ENCODE results near the gene SHB. TPM values are rescaled to one million over a fixed set of nuclear protein-coding genes. Genes with fewer than 3 reads are reported as not detected.

The SHB gene
- total RNA-seq, 1 donor from 2014 or later, result 22.5 TPM

DNA sequence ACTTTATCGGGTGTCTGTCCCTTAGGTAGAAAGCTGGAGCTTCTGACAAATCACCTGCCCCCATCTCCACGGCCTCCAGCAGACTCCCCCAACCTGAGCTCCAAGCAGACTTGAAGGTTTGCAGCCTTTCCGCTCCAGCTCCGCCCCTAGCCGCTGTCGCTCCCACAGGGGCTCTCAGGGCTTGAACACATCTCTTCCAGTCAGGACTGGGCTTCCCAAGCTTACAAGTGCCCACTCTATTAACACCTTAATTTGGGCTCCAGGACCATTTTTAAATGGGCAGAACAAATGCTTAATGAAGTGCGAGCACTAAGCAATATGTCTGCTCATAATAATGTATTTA is 147.9 kb downstream of the SHB start:
- peaks cover 8% of the 10 kb centered on the region for H3K4me1 Mint-ChIP-seq (ENCODE audit: low read depth)
- no peak overlapping the region for H3K27ac Mint-ChIP-seq
- H3K36me3 Mint-ChIP-seq (ENCODE audit: insufficient read depth), result peaks cover 4% of the 10 kb centered on the region
- TF ChIP-seq, protein P1, sequence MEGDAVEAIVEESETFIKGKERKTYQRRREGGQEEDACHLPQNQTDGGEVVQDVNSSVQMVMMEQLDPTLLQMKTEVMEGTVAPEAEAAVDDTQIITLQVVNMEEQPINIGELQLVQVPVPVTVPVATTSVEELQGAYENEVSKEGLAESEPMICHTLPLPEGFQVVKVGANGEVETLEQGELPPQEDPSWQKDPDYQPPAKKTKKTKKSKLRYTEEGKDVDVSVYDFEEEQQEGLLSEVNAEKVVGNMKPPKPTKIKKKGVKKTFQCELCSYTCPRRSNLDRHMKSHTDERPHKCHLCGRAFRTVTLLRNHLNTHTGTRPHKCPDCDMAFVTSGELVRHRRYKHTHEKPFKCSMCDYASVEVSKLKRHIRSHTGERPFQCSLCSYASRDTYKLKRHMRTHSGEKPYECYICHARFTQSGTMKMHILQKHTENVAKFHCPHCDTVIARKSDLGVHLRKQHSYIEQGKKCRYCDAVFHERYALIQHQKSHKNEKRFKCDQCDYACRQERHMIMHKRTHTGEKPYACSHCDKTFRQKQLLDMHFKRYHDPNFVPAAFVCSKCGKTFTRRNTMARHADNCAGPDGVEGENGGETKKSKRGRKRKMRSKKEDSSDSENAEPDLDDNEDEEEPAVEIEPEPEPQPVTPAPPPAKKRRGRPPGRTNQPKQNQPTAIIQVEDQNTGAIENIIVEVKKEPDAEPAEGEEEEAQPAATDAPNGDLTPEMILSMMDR (IDR thresholded peaks at IDR 0.05; ENCODE audit: unreplicated experiment), result no peak
- H3K9me3 Mint-ChIP-seq (ENCODE audit: low read depth), result no peaks in the 10 kb centered on the region
- no peaks in the 10 kb centered on the region for H3K27me3 Mint-ChIP-seq
- no peak overlapping the region for H3K4me3 Mint-ChIP-seq (ENCODE audit: low read depth)
- DNase-seq (ENCODE audit: low spot score, unreplicated experiment), result no peak

DNA sequence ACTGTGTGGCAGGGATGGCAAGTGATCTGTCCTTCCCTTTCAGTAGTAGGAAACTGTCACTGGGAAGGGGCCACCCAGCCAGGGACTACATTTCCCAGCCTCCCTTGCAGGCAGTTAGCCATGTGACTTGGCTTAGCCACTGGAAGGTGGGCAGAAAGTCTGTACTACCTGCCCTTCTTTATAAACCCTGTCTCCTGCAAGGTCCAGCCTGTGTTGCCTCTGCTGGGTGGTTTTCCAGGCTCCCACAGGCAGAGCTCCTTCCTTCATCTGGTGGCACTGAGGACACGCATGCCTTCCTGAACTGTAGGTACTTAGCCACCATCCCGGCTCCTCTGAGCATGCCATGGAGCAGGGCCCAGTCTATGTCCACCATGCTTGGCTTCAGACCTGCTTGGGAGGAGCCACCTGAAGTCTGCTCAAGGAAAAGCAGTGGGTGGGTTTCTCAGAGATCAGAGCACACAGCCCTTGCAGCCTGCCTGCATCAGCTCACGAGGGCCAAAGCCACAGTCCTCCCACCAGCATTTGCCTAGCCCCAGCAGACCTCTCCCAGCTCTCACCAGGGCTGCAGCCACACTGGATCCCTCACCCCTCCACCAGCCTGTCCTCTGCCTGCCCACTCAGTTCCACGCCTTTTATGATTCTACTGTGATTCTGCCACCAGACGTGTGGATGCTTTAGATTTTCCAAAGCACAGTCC is 148.4 kb downstream of the SHB start:
- peaks cover 4% of the 10 kb centered on the region for H3K36me3 Mint-ChIP-seq (ENCODE audit: insufficient read depth)
- no peaks in the 10 kb centered on the region for H3K9me3 Mint-ChIP-seq (ENCODE audit: low read depth)
- peaks cover 8% of the 10 kb centered on the region for H3K4me1 Mint-ChIP-seq (ENCODE audit: low read depth)
- H3K27ac Mint-ChIP-seq, result no peak overlapping the region
- H3K27me3 Mint-ChIP-seq, result no peaks in the 10 kb centered on the region
- no peak overlapping the region for H3K4me3 Mint-ChIP-seq (ENCODE audit: low read depth)
- DNase-seq (ENCODE audit: low spot score, unreplicated experiment), result no peak
- TF ChIP-seq, protein P1 (IDR thresholded peaks at IDR 0.05; ENCODE audit: unreplicated experiment), result no peak

DNA sequence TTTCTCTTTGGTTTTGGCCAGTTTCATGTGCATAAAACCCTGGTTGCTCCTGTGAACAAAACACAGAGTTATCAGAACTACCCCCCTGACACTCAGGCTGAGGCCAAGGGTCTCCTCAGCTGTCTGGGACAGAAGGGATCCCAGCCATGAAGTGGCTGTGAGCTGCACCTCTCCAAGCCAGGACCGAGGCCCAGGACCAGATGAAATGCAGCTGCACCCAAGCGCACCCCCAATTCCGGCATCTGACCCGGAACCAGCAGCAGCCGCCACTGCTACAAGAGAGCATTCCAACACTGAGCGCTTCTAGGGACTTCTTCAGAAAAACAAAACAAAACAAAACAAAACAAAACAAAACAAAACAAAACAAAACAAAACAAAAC is 149.1 kb downstream of the SHB start:
- Mint-ChIP-seq H3K4me3 (ENCODE audit: low read depth) (no peak overlapping the region), H3K27me3 (no peaks in the 10 kb centered on the region), H3K9me3 (ENCODE audit: low read depth) (no peaks in the 10 kb centered on the region), H3K27ac (no peak overlapping the region), H3K4me1 (ENCODE audit: low read depth) (peaks cover 8% of the 10 kb centered on the region), H3K36me3 (ENCODE audit: insufficient read depth) (peaks cover 4% of the 10 kb centered on the region)
- TF ChIP-seq, protein P1 (IDR thresholded peaks at IDR 0.05; ENCODE audit: unreplicated experiment), result no peak
- DNase-seq (ENCODE audit: low spot score, unreplicated experiment), result no peak

DNA sequence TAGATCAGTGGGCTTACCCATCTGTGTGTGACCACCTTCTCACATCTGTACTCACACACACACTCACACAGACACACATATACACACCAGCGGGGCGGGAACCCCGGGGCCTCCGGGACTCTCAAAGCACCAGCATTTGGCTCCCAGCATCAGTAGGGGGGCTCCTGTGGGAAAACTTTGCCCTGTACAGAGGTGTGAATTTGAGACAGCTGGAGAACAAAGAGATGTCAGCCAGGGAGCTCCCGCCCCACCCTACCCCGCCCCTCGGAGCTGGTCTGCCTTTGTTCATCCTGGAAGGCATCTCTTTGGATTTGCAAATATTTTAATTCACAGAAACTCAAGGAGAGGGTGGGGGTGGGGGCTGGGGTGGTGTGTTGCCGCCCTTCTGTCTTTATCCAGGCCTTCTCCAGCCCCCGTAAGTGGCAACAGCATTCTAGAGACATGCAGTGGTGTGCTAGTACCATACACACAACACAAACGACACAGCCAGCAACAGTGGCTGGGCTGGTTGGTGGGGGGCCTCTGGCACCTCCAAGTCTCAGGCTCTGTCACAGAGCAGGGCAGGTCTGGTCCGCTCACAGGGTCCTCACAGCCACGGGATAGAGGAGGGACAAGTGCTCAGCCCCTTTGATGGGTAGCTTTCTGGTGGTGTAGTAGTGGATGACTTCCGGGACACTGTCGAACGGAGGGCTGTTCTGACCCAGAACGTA is 149.6 kb downstream of the SHB start:
- H3K4me3 Mint-ChIP-seq (ENCODE audit: low read depth), result no peak overlapping the region
- no peaks in the 10 kb centered on the region for H3K27me3 Mint-ChIP-seq
- peaks cover 8% of the 10 kb centered on the region for H3K4me1 Mint-ChIP-seq (ENCODE audit: low read depth)
- peaks cover 5% of the 10 kb centered on the region for H3K36me3 Mint-ChIP-seq (ENCODE audit: insufficient read depth)
- DNase-seq (ENCODE audit: low spot score, unreplicated experiment), result no peak
- TF ChIP-seq, protein P1 (IDR thresholded peaks at IDR 0.05; ENCODE audit: unreplicated experiment), result no peak
- no peaks in the 10 kb centered on the region for H3K9me3 Mint-ChIP-seq (ENCODE audit: low read depth)
- no peak overlapping the region for H3K27ac Mint-ChIP-seq

DNA sequence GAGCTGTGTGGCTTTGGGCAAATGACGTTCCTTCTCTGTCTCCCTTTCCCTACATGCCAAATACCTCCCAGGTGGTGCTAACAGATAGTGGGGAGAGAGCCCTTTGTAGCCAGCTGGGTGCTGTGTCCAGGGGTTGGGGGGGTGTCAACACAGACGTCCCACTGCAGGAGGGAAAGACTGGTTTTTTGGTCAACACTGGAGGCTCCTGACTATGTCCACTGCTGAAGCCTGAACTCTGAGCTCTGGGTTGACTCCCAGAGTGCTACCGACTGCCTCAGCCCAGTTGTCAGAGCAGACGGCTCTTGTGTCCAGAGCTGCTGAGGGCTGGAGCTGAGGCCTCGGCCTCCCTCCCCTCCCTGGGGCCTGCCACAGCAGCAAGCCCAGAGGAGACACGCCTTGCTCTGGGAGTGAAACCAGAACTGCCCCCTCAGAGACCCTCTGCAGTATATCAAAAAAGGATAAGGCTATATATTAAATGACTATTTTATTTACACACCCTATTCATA is 150.3 kb downstream of the SHB start:
- H3K27me3 Mint-ChIP-seq, result no peaks in the 10 kb centered on the region
- peaks cover 5% of the 10 kb centered on the region for H3K36me3 Mint-ChIP-seq (ENCODE audit: insufficient read depth)
- TF ChIP-seq, protein P1 (IDR thresholded peaks at IDR 0.05; ENCODE audit: unreplicated experiment), result no peak
- peaks cover 8% of the 10 kb centered on the region for H3K4me1 Mint-ChIP-seq (ENCODE audit: low read depth)
- no peak overlapping the region for H3K4me3 Mint-ChIP-seq (ENCODE audit: low read depth)
- no peaks in the 10 kb centered on the region for H3K9me3 Mint-ChIP-seq (ENCODE audit: low read depth)
- H3K27ac Mint-ChIP-seq, result no peak overlapping the region
- DNase-seq (ENCODE audit: low spot score, unreplicated experiment), result no peak
